Sciatic nerve (tissue), 2 donors: ENCODE results near the gene AGTR2. TPM values are rescaled to one million over a fixed set of nuclear protein-coding genes. Genes with fewer than 3 reads are reported as not detected.
"Not testable (repeated sequence)": the region's sequence is repeated elsewhere in the genome, so short reads cannot be mapped to it uniquely, and the experiment has no call there.

ENCODE experiments used
- ATAC-seq: fragments of 200-7000 bp; cut with Tn5 transposase; one replicate; pipeline ENCODE4 v1.9.1; 2020; ENCODE audit warnings: mild to moderate bottlenecking, moderate library complexity
- DNase-seq: peaks from one replicate; pipeline ENCODE4 v3.0.0-alpha.2; 2020; ENCODE audit warnings: low spot score
- intact Hi-C: fragments of 100-400 bp; cut with DNase I; formaldehyde crosslinking; loops from one replicate; pipeline ENCODE4 v1.14.2; 2022
- total RNA-seq: library from RNA; stranded (reverse); fragmentation: NEBNext Ultra II Directional; extraction: Animal tissue kit (Norgen Biotek cat#: 25700); gene quantifications from one replicate; pipeline ENCODE4 v1.2.1, GENCODE V29; 2021
- donor health status: DM: no; HTN: no; CAD: no.
- donor health status: DM: no; HTN: no; CAD: no.

The AGTR2 gene, protein sequence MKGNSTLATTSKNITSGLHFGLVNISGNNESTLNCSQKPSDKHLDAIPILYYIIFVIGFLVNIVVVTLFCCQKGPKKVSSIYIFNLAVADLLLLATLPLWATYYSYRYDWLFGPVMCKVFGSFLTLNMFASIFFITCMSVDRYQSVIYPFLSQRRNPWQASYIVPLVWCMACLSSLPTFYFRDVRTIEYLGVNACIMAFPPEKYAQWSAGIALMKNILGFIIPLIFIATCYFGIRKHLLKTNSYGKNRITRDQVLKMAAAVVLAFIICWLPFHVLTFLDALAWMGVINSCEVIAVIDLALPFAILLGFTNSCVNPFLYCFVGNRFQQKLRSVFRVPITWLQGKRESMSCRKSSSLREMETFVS
- not detected for total RNA-seq

- no peak for ATAC-seq
- intact Hi-C loops, result no loop called here
- DNase-seq, result no peak
These were observed at the start of gene AGTR2 for GRCh38 chrX:116170511-116170910. Gene AGTR2 (plus strand): TSS chrX:116170744. CDS start chrX:116172281, 1,537 bp downstream.

GRCh38 chrX:116135277-116135676 is 35.3 kb upstream of the AGTR2 start:
- ATAC-seq (no peak), DNase-seq (no peak)
- intact Hi-C loops, result no loop called here

- intact Hi-C loops, ATAC-seq, DNase-seq: not testable (repeated sequence)
These were observed 29.3 kb upstream of the AGTR2 start for GRCh38 chrX:116141270-116141669.

DNA sequence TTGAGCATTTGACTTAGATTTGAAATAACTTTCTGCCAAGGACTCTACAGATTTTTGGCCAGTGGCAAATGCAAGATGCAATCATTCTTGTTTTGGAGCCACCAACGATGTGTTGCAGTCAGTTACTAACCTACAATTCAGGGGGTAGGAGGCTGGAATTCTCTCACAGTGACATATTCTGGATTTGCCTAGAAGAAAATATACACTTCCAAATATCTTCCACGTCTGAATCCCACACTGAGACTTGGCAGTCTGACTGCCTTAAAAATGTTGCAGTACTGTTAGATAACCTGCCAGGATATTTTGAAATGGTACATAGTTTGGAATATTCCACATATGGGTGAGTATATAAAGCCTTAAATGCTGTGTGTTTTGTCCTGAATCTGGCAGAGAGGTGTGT is 27.6 kb upstream of the AGTR2 start:
- no peak for ATAC-seq
- no peak for DNase-seq
- intact Hi-C loops, result no loop called here

DNA sequence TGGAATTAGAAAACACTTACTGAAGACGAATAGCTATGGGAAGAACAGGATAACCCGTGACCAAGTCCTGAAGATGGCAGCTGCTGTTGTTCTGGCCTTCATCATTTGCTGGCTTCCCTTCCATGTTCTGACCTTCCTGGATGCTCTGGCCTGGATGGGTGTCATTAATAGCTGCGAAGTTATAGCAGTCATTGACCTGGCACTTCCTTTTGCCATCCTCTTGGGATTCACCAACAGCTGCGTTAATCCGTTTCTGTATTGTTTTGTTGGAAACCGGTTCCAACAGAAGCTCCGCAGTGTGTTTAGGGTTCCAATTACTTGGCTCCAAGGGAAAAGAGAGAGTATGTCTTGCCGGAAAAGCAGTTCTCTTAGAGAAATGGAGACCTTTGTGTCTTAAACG is 2.4 kb downstream of the AGTR2 start:
- intact Hi-C loops, result no loop called here
- no peak for DNase-seq
- no peak for ATAC-seq

DNA sequence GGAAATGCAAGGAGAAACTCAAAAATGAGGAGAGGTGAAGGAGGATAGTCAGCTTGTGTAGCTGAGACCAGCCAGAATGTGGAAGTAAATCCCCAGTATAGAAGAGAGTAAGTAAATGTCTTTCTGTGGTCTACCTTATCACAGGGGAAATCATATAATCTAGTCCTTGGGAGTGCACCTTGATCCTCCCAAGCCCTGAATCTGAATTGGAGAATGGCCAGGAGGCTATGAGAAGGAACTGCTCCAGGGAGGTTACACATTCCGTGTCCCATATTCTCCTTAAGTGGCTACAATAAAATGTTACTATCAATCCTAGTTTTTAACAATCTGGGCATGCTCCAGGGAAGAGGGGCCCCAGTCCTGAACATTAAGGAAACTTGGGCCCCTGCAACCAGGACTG is 10.8 kb downstream of the AGTR2 start:
- intact Hi-C loops, result no loop called here
- ATAC-seq, result no peak

GRCh38 chrX:116185163-116185562 is 14.6 kb downstream of the AGTR2 start:
- ATAC-seq, result no peak
- intact Hi-C loops, result no loop called here
- DNase-seq, result no peak

More for the DNA sequence above, 10.8 kb downstream of the AGTR2 start:
- no peak for DNase-seq

DNA sequence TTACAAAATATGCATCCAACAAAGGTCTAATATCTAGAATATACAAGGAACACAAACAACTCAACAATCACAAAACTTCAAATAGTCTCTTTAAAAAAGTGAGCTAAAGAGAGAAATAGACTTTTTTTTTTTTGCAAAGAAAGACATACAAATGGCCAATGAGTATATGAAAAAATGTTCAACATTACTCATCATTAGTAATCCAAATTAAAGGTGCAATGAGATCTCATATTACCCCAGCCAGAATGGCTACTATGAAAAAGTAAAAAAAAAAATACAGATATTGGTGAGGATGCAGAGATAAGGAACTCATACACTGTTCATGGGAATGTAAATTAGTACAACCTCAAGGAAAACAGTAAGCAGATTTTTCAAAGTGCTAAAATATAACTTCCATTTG is 24.1 kb downstream of the AGTR2 start:
- intact Hi-C loops, result no loop called here
- no peak for DNase-seq
- ATAC-seq, result no peak

GRCh38 chrX:116198235-116198634 is 27.7 kb downstream of the AGTR2 start:
- DNase-seq, result no peak
- no peak for ATAC-seq
- intact Hi-C loops, result no loop called here

DNA sequence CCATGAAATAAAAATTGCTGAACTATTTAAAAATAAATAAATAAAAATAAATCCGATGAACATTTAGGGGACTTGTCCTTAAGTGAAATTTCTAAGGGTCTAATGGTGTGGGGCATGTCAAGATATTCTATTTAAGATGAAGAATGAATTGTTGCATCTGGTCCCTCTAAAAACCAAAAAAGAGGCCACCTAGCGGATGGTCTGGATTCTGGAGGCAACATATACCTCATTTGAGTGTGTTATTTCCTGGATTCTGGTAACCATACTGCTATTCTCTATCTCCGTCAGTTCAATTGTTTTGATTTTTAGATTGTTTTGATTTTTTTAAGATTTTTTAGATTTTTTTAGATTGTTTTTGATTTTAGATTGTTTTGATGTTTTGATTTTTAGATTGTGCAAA is 28.3 kb downstream of the AGTR2 start:
- intact Hi-C loops, result no loop called here
- no peak for ATAC-seq

GRCh38 chrX:116204932-116205331 is 34.4 kb downstream of the AGTR2 start:
- no peak for ATAC-seq
- intact Hi-C loops, result no loop called here
- DNase-seq, result no peak

More for the DNA sequence above, 28.3 kb downstream of the AGTR2 start:
- no peak for DNase-seq

GRCh38 chrX:116213262-116213661 is 42.7 kb downstream of the AGTR2 start:
- no peak for ATAC-seq
- intact Hi-C loops, result no loop called here

DNA sequence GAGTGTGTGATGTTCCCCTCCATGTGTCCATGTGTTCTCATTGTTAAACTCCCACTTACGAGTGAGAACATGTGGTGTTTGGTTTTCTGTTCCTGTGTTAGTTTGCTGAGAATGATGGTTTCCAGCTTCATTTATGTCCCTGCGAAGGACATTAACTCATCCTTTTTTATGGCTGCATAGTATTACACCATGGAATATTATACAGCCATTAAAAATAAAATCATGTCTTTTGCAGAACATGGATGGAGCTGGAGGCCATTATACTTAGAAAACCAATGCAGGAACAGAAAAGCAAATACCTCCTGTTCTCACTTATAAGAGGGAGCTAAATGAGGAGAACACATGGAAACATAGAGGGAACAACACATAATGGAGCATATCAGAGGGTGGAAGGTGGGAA is 46.5 kb downstream of the AGTR2 start:
- DNase-seq, ATAC-seq, intact Hi-C loops: not testable (repeated sequence)

More at GRCh38 chrX:116213262-116213661, 42.7 kb downstream of the AGTR2 start:
- no peak for DNase-seq
